HFFc6 (cell line): ENCODE measurements around the gene ODAD3. TPM values are rescaled to one million over a fixed set of nuclear protein-coding genes. Genes with fewer than 3 reads are reported as not detected.
A peak's percentile ranks its signal among the peaks of the same experiment; 100 is the strongest.

Experiments
- DNase-seq: peaks from one replicate; pipeline ENCODE4 v3.0.0-alpha.2; 2018
- H3K27ac Mint-ChIP-seq: 2 replicates; pipeline ENCODE4 v1.8.0; 2020; ENCODE audit warnings: mild to moderate bottlenecking, mixed read lengths
- H3K27me3 Mint-ChIP-seq: 2 replicates; pipeline ENCODE4 v1.8.0; 2021; ENCODE audit warnings: mild to moderate bottlenecking, moderate library complexity, mixed read lengths; ENCODE audit not compliant: insufficient read depth
- H3K36me3 Mint-ChIP-seq: 2 replicates; pipeline ENCODE4 v1.8.0; 2021; ENCODE audit warnings: low read depth, mixed read lengths
- H3K4me1 Mint-ChIP-seq: 2 replicates; pipeline ENCODE4 v1.8.0; 2020; ENCODE audit warnings: low read depth, mixed read lengths
- H3K4me3 Mint-ChIP-seq: 2 replicates; pipeline ENCODE4 v1.8.0; 2020; ENCODE audit warnings: mild to moderate bottlenecking, moderate library complexity, mixed read lengths
- H3K9me3 Mint-ChIP-seq: 2 replicates; pipeline ENCODE4 v1.8.0; 2020; ENCODE audit warnings: mild to moderate bottlenecking, mixed read lengths
- total RNA-seq, 6 experiments: library from RNA; stranded (reverse); fragmentation: NEBNext Ultra II Directional; extraction: Animal tissue kit (Norgen Biotek cat#: 25700); gene quantifications; 2 replicates in 1 of 6; 3 replicates in 5 of 6; pipeline ENCODE4 v1.2.3, GENCODE V29; 2021
- TF ChIP-seq, protein P1 (sequence below): fragments of 200-600 bp; sonication (generic); IDR thresholded peaks from 2 replicates; pipeline ENCODE4 v1.5.0; 2021; ENCODE audit warnings: antibody characterized with exemption, mild to moderate bottlenecking

ODAD3 gene
- total RNA-seq, 6 experiments from 2014 or later: 0.16 to 1.1 (median 0.60) TPM; not detected in 1

DNA sequence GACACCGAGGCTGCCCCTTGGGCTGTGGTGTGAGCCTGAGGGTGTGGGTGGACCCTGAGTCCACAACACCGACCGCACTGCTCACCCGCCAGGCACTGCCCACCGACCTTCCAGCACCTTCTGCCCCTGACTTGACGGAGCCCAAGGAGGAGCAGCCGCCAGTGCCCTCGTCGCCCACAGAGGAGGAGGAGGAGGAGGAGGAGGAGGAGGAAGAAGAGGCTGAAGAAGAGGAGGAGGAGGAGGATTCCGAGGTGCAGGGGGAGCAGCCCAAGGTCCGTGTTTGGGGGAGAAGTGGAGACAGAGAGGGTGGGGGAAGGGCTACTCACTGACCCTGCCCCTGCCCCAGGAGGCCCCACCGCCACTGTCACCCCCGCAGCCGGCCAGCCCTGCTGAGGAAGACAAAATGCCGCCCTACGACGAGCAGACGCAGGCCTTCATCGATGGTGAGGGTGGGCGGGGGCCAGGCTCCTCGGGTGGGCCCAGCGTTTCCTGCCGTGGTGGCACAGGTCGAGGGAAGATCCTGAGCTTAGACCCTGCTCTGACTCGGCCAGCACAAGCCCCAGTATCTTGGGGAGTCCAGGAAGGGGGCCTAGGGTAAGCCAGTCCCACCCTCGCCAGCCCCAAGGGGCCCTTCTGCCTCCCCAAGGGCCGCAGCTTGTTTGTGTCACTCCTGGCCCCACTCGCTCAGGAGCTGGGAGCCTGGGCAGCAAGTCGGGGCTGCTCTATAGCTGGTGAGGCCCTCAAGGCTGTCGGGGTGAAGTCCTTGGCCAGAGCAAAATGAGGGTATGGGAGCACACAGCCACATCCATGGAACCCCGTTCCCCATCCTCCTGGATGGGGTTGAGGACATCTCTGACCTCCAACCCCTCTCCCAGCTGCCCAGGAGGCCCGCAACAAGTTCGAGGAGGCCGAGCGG is 12.7 kb upstream of the ODAD3 start:
- Mint-ChIP-seq H3K9me3 (no peaks in the 10 kb centered on the region), H3K27me3 (peaks cover 1% of the 10 kb centered on the region), H3K4me1 (no peaks in the 10 kb centered on the region), H3K27ac (no peak overlapping the region), H3K4me3 (no peak overlapping the region), H3K36me3 (no peaks in the 10 kb centered on the region)
- TF ChIP-seq, protein P1, sequence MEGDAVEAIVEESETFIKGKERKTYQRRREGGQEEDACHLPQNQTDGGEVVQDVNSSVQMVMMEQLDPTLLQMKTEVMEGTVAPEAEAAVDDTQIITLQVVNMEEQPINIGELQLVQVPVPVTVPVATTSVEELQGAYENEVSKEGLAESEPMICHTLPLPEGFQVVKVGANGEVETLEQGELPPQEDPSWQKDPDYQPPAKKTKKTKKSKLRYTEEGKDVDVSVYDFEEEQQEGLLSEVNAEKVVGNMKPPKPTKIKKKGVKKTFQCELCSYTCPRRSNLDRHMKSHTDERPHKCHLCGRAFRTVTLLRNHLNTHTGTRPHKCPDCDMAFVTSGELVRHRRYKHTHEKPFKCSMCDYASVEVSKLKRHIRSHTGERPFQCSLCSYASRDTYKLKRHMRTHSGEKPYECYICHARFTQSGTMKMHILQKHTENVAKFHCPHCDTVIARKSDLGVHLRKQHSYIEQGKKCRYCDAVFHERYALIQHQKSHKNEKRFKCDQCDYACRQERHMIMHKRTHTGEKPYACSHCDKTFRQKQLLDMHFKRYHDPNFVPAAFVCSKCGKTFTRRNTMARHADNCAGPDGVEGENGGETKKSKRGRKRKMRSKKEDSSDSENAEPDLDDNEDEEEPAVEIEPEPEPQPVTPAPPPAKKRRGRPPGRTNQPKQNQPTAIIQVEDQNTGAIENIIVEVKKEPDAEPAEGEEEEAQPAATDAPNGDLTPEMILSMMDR: no peak
- DNase-seq: no peak

DNA sequence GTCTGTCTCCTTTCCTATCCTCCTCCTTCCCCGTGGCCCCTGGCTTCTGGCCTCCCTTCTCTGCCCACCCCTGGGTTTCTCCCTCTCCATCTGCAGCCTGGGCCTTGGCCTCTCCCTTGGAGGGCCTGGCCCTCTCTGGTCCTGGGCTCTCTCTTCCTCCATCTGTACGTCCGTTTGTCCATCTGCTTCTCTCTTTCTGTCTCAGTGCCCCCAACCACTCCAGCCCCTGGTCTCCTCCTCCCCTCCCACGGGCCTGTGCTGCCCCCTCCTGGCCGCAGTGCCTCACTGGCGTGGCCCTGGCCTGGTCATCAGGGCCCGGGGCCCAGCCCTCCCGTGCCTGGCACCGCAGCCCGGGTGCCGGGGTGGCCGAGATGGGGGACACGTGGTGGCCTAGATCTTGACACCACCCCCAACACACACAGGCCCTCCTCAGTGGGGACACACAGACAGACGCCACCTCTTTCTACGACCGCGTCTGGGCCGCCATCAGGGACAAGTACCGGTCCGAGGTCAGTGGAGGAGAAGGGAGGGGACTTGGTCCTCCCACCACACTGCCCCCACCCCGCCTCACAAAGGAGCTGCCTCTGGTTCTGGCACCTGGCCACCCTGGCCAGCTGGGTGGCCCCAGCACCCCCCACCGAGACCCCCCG is 11.9 kb upstream of the ODAD3 start:
- DNase-seq: no peak
- Mint-ChIP-seq H3K27ac (no peak overlapping the region), H3K36me3 (peaks cover 5% of the 10 kb centered on the region; the same call in 1 of the 2 replicates), H3K27me3 (peaks cover 1% of the 10 kb centered on the region; the same call in 1 of the 2 replicates), H3K4me3 (no peak overlapping the region), H3K9me3 (no peaks in the 10 kb centered on the region), H3K4me1 (no peaks in the 10 kb centered on the region)
- TF ChIP-seq, protein P1: peak; percentile 87

DNA sequence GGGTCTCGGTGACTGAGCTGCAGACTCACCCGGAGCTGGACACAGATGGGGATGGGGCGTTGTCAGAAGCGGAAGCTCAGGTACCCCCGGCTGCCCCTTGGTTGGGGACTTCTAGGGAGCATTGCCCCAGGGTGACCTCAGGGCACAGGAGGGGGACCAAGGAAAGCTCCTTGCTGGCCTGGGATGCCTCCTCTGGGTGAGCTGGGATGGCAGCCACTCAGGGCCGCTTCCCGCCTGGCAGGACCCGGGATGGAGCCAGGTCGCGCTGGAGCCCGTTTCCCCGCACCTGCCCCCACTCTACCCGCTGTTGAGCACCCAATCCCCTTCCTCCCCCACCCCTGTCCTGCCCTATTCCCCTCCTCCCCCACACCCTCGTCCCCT is 11.3 kb upstream of the ODAD3 start:
- Mint-ChIP-seq H3K36me3 (peaks cover 6% of the 10 kb centered on the region; the same call in 1 of the 2 replicates), H3K4me1 (no peaks in the 10 kb centered on the region), H3K27ac (no peak overlapping the region), H3K9me3 (no peaks in the 10 kb centered on the region), H3K4me3 (no peak overlapping the region), H3K27me3 (peaks cover 1% of the 10 kb centered on the region; the same call in 1 of the 2 replicates)
- no peak for DNase-seq
- TF ChIP-seq, protein P1: no peak

DNA sequence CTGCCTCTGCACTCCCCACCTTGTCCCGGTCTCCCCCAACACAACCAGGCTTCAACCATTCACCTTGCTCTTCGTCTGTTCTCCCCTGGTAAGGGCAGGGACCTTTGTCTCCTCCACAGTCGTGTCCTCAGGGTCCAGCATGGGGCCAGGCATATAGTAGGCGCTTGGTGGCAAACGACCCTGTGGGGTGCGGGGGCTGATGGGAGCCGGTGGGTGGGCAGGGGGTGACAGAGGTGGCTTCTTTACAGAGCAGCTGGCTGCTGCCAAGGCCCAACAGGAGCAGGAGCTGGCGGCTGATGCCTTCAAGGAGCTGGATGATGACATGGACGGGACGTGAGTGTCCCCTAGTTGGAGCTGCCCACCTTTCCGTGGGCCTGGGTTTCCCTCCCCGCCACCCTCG is 10.2 kb upstream of the ODAD3 start:
- DNase-seq: no peak
- no peaks in the 10 kb centered on the region for H3K9me3 Mint-ChIP-seq
- H3K27ac Mint-ChIP-seq: no peak overlapping the region
- H3K4me1 Mint-ChIP-seq: no peaks in the 10 kb centered on the region
- H3K4me3 Mint-ChIP-seq: no peak overlapping the region
- peaks cover 6% of the 10 kb centered on the region; the same call in 1 of the 2 replicates for H3K36me3 Mint-ChIP-seq
- TF ChIP-seq, protein P1: no peak
- H3K27me3 Mint-ChIP-seq: peaks cover 1% of the 10 kb centered on the region; the same call in 1 of the 2 replicates

DNA sequence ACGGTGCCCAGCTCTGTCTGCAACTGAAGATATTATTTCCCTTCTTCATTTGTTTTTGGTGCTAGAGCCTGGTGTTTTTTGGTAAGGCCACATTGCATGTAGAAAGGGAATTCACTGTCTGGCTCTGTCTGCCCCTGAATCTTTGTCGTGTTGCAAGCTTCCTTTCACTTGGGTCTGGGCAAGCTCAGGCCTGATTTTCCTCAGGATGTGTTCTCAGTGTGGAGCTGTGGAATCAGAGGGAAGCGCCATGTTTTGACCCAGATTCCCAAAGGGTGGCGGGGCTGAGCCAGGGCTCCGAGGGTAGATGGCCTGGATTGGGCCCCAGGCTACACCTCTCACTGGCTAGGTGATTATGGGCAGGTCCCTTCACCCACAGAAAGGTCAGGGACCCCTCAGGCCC is 9.1 kb upstream of the ODAD3 start:
- DNase-seq: no peak
- Mint-ChIP-seq H3K4me3 (no peak overlapping the region), H3K27ac (no peak overlapping the region), H3K4me1 (no peaks in the 10 kb centered on the region), H3K27me3 (peaks cover 1% of the 10 kb centered on the region; the same call in 1 of the 2 replicates), H3K36me3 (peaks cover 6% of the 10 kb centered on the region; the same call in 1 of the 2 replicates), H3K9me3 (no peaks in the 10 kb centered on the region)
- TF ChIP-seq, protein P1: no peak
